K562 (cell line): Measurements from ENCODE around the gene CDC42BPB. TPM values are rescaled to one million over a fixed set of nuclear protein-coding genes. Genes with fewer than 3 reads are reported as not detected.

Experiments
- BCL6 ChIP-seq: fragments of 250-450 bp; sonication (Bioruptor Pico); IDR thresholded peaks from 2 replicates; pipeline ENCODE4 v1.4.0; 2020
- BRCA1 ChIP-seq, 2 experiments: fragments of 450-650 bp in 1 of 2; sonication (generic) in 1 of 2; formaldehyde crosslinking in 1 of 2; IDR thresholded peaks; 2 replicates each; pipeline versions ENCODE4 v1.5.0 to v1.6.1; 2017 to 2020; ENCODE audit warnings: mild to moderate bottlenecking in 1 of 2, missing genetic modification reagents in 1 of 2
- HMGN3 ChIP-seq: IDR thresholded peaks from 2 replicates; pipeline ENCODE4 v1.6.1; 2011; ENCODE audit warnings: borderline replicate concordance, low read depth, mild to moderate bottlenecking, mixed read lengths, low read length; ENCODE audit not compliant: insufficient read length; ENCODE audit errors: extremely low read depth
- IRF2 ChIP-seq: sonication (generic); formaldehyde crosslinking; IDR thresholded peaks from 2 replicates; pipeline ENCODE4 v1.8.1; 2022; ENCODE audit warnings: mild to moderate bottlenecking, missing genetic modification reagents
- MGA ChIP-seq: fragments of 450-650 bp; IDR thresholded peaks from 2 replicates; pipeline ENCODE4 v1.6.1; 2016; ENCODE audit warnings: mild to moderate bottlenecking, moderate library complexity
- PHB ChIP-seq: fragments of 250-450 bp; sonication (Bioruptor Pico); IDR thresholded peaks from 2 replicates; pipeline ENCODE4 v1.5.0; 2021
- PHF8 ChIP-seq: fragments of 200-600 bp; sonication (generic); IDR thresholded peaks from 2 replicates; pipeline ENCODE4 v1.6.1; 2012; ENCODE audit warnings: mixed run types, mild to moderate bottlenecking, inconsistent platforms, low read length, moderate library complexity, borderline replicate concordance
- RBM15 ChIP-seq: fragments of 200-400 bp; formaldehyde crosslinking; IDR thresholded peaks from 2 replicates; pipeline ENCODE4 v1.6.1; 2018; ENCODE audit warnings: mild to moderate bottlenecking, low read length, moderate library complexity; ENCODE audit not compliant: insufficient read depth
- RBM34 ChIP-seq: fragments of 200-400 bp; formaldehyde crosslinking; IDR thresholded peaks from 2 replicates; pipeline ENCODE4 v1.6.1; 2018; ENCODE audit warnings: low read length, borderline replicate concordance; ENCODE audit not compliant: insufficient read depth
- SETDB1 ChIP-seq: IDR thresholded peaks from one replicate; pipeline ENCODE4 v1.6.1; 2012; ENCODE audit warnings: low read length, control low read depth, inconsistent platforms
- ZKSCAN3 ChIP-seq: fragments of 250-450 bp; sonication (Bioruptor Pico); IDR thresholded peaks from 2 replicates; pipeline ENCODE4 v1.4.0; 2020
- ZNF121 ChIP-seq: sonication (generic); formaldehyde crosslinking; conservative IDR thresholded peaks from 2 replicates; pipeline ENCODE4 v1.8.0; 2022; ENCODE audit warnings: missing genetic modification reagents
- ZNF263 ChIP-seq: sonication (generic); formaldehyde crosslinking; IDR thresholded peaks from 2 replicates; pipeline ENCODE4 v1.8.0; 2022; ENCODE audit warnings: mild to moderate bottlenecking, missing genetic modification reagents, borderline replicate concordance
- ZNF384 ChIP-seq: IDR thresholded peaks from 2 replicates; pipeline ENCODE4 v1.6.1; 2012; ENCODE audit warnings: low read depth, low read length, improper control_type of control experiment
- ZNF583 ChIP-seq: fragments of 250-450 bp; sonication (Bioruptor Pico); IDR thresholded peaks from 2 replicates; pipeline ENCODE4 v1.4.0; 2020
- ZNF589 ChIP-seq: fragments of 200-800 bp; sonication (Bioruptor generic); IDR thresholded peaks from 2 replicates; pipeline ENCODE4 v1.6.1; 2016; ENCODE audit warnings: low read depth, missing genetic modification characterization, missing compliant biosample characterization
- ZNF695 ChIP-seq: fragments of 450-650 bp; formaldehyde crosslinking; IDR thresholded peaks from 2 replicates; pipeline ENCODE4 v1.4.0; 2020; ENCODE audit warnings: mild to moderate bottlenecking, moderate library complexity
- ZNF77 ChIP-seq: fragments of 250-450 bp; sonication (Bioruptor Pico); IDR thresholded peaks from 2 replicates; pipeline ENCODE4 v1.5.0; 2020
- polyA plus RNA-seq, 8 experiments: library from polyadenylated mRNA; depleted of rRNA in 4 of 8; stranded (reverse) in 5 of 8; unstranded in 3 of 8; fragments of >200 nt; fragmentation: Nextera tagmentation in 2 of 8; fragmentation: Illumina TruSeq in 1 of 8; extraction: Ambion mirVana in 2 of 8; extraction: Trizol in 1 of 8; gene quantifications; 2 replicates each; pipeline versions ENCODE4 v1.2.1 to v1.2.3, GENCODE V29; 2011 to 2014; ENCODE audit warnings: inconsistent platforms in 1 of 8, missing spikeins in 1 of 8
- total RNA-seq, 7 experiments: library from RNA; depleted of rRNA in 6 of 7; stranded (reverse); fragments of >200 nt in 6 of 7; fragmentation: Illumina TruSeq in 2 of 7; extraction: Trizol in 2 of 7; gene quantifications; 2 replicates each; pipeline versions ENCODE4 v1.2.1 to v1.2.3, GENCODE V29; 2011 to 2021; ENCODE audit warnings: low replicate concordance in 1 of 7

CDC42BPB gene
- total and polyA plus RNA-seq, 9 of the 15 experiments (the other 6 are each of a cell fraction or from before 2014, with no cell fraction given) = 0.07 to 24.3 (median 12.6) TPM

- TF ChIP-seq PHF8 (no peak; the same call in 1 of the 2 replicates), ZNF589 (CRISPR knock-in tag) (no peak), ZNF121 (CRISPR knock-in tag) (no peak), ZKSCAN3 (no peak), RBM15 (no peak), SETDB1 (no peak), HMGN3 (no peak), ZNF384 (no peak), BRCA1 (IDR thresholded peaks at IDR 0.05) (no peak), BRCA1 (CRISPR knock-in tag; IDR thresholded peaks at IDR 0.05) (no peak), ZNF695 (no peak), RBM34 (no peak), MGA (peak; percentile 47; the same call in 1 of the 2 replicates), PHB (CRISPR knock-in tag) (no peak), BCL6 (CRISPR knock-in tag) (no peak), IRF2 (CRISPR knock-in tag) (no peak), ZNF583 (CRISPR knock-in tag) (no peak), ZNF263 (no peak), ZNF77 (no peak)
Measured at GRCh38 chr14:103091041-103091882, 33.9 kb upstream of the CDC42BPB start (continued).
